BLaER1 (cell line): ENCODE results near the gene DENND1B.

Source experiments
- H3K27ac ChIP-seq: shearing (Covaris generic); formaldehyde crosslinking; 2 replicates; pipeline ENCODE4 v1.8.1; 2022
- H3K27me3 ChIP-seq: shearing (Covaris generic); formaldehyde crosslinking; 2 replicates; pipeline ENCODE4 v1.8.1; 2022
- H3K36me3 ChIP-seq: shearing (Covaris generic); formaldehyde crosslinking; 2 replicates; pipeline ENCODE4 v1.8.1; 2022
- H3K4me1 ChIP-seq: shearing (Covaris generic); formaldehyde crosslinking; 2 replicates; pipeline ENCODE4 v1.8.1; 2022
- H3K4me2 ChIP-seq: shearing (Covaris generic); formaldehyde crosslinking; 2 replicates; pipeline ENCODE4 v1.8.1; 2022
- H3K4me3 ChIP-seq: shearing (Covaris generic); formaldehyde crosslinking; 2 replicates; pipeline ENCODE4 v1.8.1; 2022
- H3K9ac ChIP-seq: shearing (Covaris generic); formaldehyde crosslinking; 2 replicates; pipeline ENCODE4 v1.8.1; 2022
- H3K9me3 ChIP-seq: shearing (Covaris generic); formaldehyde crosslinking; 2 replicates; pipeline ENCODE4 v1.8.1; 2022
- H4K20me1 ChIP-seq: shearing (Covaris generic); formaldehyde crosslinking; 2 replicates; pipeline ENCODE4 v1.8.1; 2022
- Cebpa-rat ChIP-seq: shearing (Covaris generic); IDR thresholded peaks from 2 replicates; pipeline ENCODE4 v1.8.1; 2022

DENND1B gene

GRCh38 chr1:197659171-197659570 lies 116.1 kb downstream of the DENND1B start:
- no peaks in the 10 kb centered on the region for H3K27me3 ChIP-seq
- TF ChIP-seq Cebpa-rat = no peak
- H3K9ac ChIP-seq = no peak overlapping the region
- H3K4me2 ChIP-seq = no peak overlapping the region
- H4K20me1 ChIP-seq = no peaks in the 10 kb centered on the region
- H3K27ac ChIP-seq = no peak overlapping the region
- no peaks in the 10 kb centered on the region for H3K9me3 ChIP-seq
- no peak overlapping the region for H3K4me3 ChIP-seq
- H3K4me1 ChIP-seq = no peaks in the 10 kb centered on the region
- no peaks in the 10 kb centered on the region for H3K36me3 ChIP-seq

GRCh38 chr1:197649188-197649587 lies 126.1 kb downstream of the DENND1B start:
- Histone ChIP-seq H3K27me3 (no peaks in the 10 kb centered on the region), H3K36me3 (no peaks in the 10 kb centered on the region), H3K4me2 (no peak overlapping the region), H3K9me3 (no peaks in the 10 kb centered on the region), H3K27ac (no peak overlapping the region), H3K4me1 (no peaks in the 10 kb centered on the region), H3K4me3 (no peak overlapping the region), H3K9ac (no peak overlapping the region), H4K20me1 (no peaks in the 10 kb centered on the region)
- TF ChIP-seq Cebpa-rat = no peak

- Histone ChIP-seq H3K4me2 (no peak overlapping the region), H3K9me3 (no peaks in the 10 kb centered on the region), H3K4me1 (peaks cover 7% of the 10 kb centered on the region), H3K27me3 (no peaks in the 10 kb centered on the region), H3K4me3 (no peak overlapping the region), H4K20me1 (no peaks in the 10 kb centered on the region), H3K36me3 (no peaks in the 10 kb centered on the region), H3K27ac (no peak overlapping the region), H3K9ac (no peak overlapping the region)
- TF ChIP-seq Cebpa-rat = no peak
Measured at GRCh38 chr1:197638316-197638715, 137.0 kb downstream of the DENND1B start.

- H3K27me3 ChIP-seq = no peaks in the 10 kb centered on the region
- no peak overlapping the region for H3K4me2 ChIP-seq
- TF ChIP-seq Cebpa-rat = no peak
- peaks cover 13% of the 10 kb centered on the region for H3K4me1 ChIP-seq
- H3K9me3 ChIP-seq = no peaks in the 10 kb centered on the region
- H3K9ac ChIP-seq = no peak overlapping the region
- no peak overlapping the region for H3K27ac ChIP-seq
- H3K36me3 ChIP-seq = no peaks in the 10 kb centered on the region
- H4K20me1 ChIP-seq = no peaks in the 10 kb centered on the region
- H3K4me3 ChIP-seq = no peak overlapping the region
Measured at GRCh38 chr1:197637406-197637805, 137.9 kb downstream of the DENND1B start.

GRCh38 chr1:197633447-197634078 lies 141.7 kb downstream of the DENND1B start:
- Histone ChIP-seq H3K4me2 (no peak overlapping the region), H3K9ac (no peak overlapping the region), H3K9me3 (no peaks in the 10 kb centered on the region), H3K27me3 (no peaks in the 10 kb centered on the region), H3K4me3 (no peak overlapping the region), H4K20me1 (no peaks in the 10 kb centered on the region), H3K36me3 (no peaks in the 10 kb centered on the region), H3K4me1 (peaks cover 17% of the 10 kb centered on the region), H3K27ac (no peak overlapping the region)
- TF ChIP-seq Cebpa-rat = no peak

- no peak overlapping the region for H3K4me3 ChIP-seq
- TF ChIP-seq Cebpa-rat = no peak
- no peaks in the 10 kb centered on the region for H4K20me1 ChIP-seq
- no peak overlapping the region for H3K9ac ChIP-seq
- no peak overlapping the region for H3K4me2 ChIP-seq
- no peak overlapping the region for H3K27ac ChIP-seq
- H3K9me3 ChIP-seq = no peaks in the 10 kb centered on the region
- H3K36me3 ChIP-seq = no peaks in the 10 kb centered on the region
- no peaks in the 10 kb centered on the region for H3K27me3 ChIP-seq
- H3K4me1 ChIP-seq = peaks cover 17% of the 10 kb centered on the region
Measured at GRCh38 chr1:197632651-197633050, 142.6 kb downstream of the DENND1B start.

GRCh38 chr1:197632005-197632404 lies 143.3 kb downstream of the DENND1B start:
- H3K27me3 ChIP-seq = no peaks in the 10 kb centered on the region
- no peak overlapping the region for H3K27ac ChIP-seq
- H4K20me1 ChIP-seq = no peaks in the 10 kb centered on the region
- H3K9me3 ChIP-seq = no peaks in the 10 kb centered on the region
- H3K36me3 ChIP-seq = no peaks in the 10 kb centered on the region
- no peak for TF ChIP-seq Cebpa-rat
- no peak overlapping the region for H3K9ac ChIP-seq
- H3K4me2 ChIP-seq = no peak overlapping the region
- peaks cover 17% of the 10 kb centered on the region for H3K4me1 ChIP-seq
- H3K4me3 ChIP-seq = no peak overlapping the region

- H3K27ac ChIP-seq = no peak overlapping the region
- no peaks in the 10 kb centered on the region for H3K27me3 ChIP-seq
- H3K4me2 ChIP-seq = no peak overlapping the region
- no peaks in the 10 kb centered on the region for H3K9me3 ChIP-seq
- H3K4me1 ChIP-seq = peaks cover 6% of the 10 kb centered on the region; the same call in 1 of the 2 replicates
- no peak overlapping the region for H3K4me3 ChIP-seq
- H3K9ac ChIP-seq = no peak overlapping the region
- no peaks in the 10 kb centered on the region for H3K36me3 ChIP-seq
- no peak for TF ChIP-seq Cebpa-rat
- H4K20me1 ChIP-seq = no peaks in the 10 kb centered on the region
Measured at GRCh38 chr1:197622371-197622770, 152.9 kb downstream of the DENND1B start.

- H3K9ac ChIP-seq = no peak overlapping the region
- no peak overlapping the region for H3K4me2 ChIP-seq
- peaks cover 6% of the 10 kb centered on the region; the same call in 1 of the 2 replicates for H3K4me1 ChIP-seq
- TF ChIP-seq Cebpa-rat = no peak
- no peak overlapping the region for H3K4me3 ChIP-seq
- no peaks in the 10 kb centered on the region for H4K20me1 ChIP-seq
- no peaks in the 10 kb centered on the region for H3K27me3 ChIP-seq
- H3K27ac ChIP-seq = no peak overlapping the region
- no peaks in the 10 kb centered on the region for H3K9me3 ChIP-seq
- no peaks in the 10 kb centered on the region for H3K36me3 ChIP-seq
Measured at GRCh38 chr1:197621761-197622160, 153.5 kb downstream of the DENND1B start.

- no peak overlapping the region for H3K4me2 ChIP-seq
- H3K4me1 ChIP-seq = peaks cover 6% of the 10 kb centered on the region; the same call in 1 of the 2 replicates
- no peaks in the 10 kb centered on the region for H3K27me3 ChIP-seq
- no peaks in the 10 kb centered on the region for H4K20me1 ChIP-seq
- no peak overlapping the region for H3K4me3 ChIP-seq
- no peak overlapping the region for H3K27ac ChIP-seq
- H3K36me3 ChIP-seq = no peaks in the 10 kb centered on the region
- no peak for TF ChIP-seq Cebpa-rat
- H3K9me3 ChIP-seq = no peaks in the 10 kb centered on the region
- H3K9ac ChIP-seq = no peak overlapping the region
Measured at GRCh38 chr1:197620714-197621163, 154.5 kb downstream of the DENND1B start.
